ENCODE measurements around the gene ANKS1B.

Gene ANKS1B

DNA sequence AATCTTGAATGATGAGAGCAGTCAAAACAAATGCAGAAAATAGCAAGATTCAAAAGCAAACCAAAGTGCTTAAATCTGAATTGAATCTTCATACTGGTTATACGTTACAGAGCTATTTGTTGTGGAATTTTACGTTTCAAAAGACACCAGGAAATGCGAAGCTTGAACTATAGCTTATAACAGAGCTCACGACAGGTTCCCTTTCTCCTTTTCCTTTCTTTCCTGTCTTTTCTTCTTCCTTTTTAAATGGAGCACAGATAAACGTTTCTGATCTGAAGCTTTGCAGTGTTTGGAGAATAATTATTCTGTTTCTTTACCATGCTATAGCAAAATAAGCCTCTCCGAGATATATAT is 829.8 kb downstream of the ANKS1B start:
- no peak for TF ChIP-seq CTCF (IDR thresholded peaks at IDR 0.05; ENCODE audit: control insufficient read depth, extremely low read depth, insufficient read depth)
- no peak overlapping the region for H3K4me3 ChIP-seq (ENCODE audit: low read depth, low read length)
- no peak for DNase-seq (ENCODE audit: low read depth)

DNA sequence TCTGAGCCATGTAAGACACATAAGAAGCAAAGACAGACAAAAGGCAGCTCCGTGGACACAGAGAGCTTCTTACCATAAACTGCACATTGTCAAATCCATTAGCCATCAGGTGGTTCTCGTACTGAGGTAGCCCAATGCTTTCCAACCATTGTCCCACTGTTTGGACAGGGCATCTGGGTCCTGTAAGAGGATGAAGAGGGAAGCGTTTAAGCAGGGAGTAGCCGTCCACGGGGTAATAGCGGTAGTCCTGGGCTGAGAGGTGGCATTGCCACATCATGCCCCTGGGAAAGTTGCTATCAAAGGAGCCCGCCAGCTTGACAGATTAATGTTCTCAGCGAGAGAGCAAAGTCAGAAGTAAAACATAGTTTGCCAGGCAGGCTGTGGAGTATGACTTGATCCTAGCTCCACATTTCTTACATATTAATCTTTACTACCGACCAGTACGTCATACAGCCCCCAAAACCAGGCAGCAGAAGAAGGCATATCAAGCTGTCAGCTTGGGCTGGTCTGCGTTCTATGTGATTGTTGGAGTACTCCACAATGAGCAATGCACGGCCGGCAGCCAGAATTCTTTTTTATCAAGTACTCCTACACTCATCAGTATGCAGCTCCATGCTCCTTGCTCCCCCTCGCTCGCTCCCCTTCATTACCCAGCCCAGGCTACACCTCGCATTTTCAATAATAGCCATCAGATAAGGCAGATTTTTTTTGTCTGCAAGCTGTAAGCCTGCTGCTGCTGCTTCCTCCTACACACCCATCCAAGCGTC is 830.3 kb downstream of the ANKS1B start:
- TF ChIP-seq CTCF (IDR thresholded peaks at IDR 0.05; ENCODE audit: control insufficient read depth, extremely low read depth, insufficient read depth), result no peak
- DNase-seq (ENCODE audit: low read depth), result no peak

GRCh38 chr12:99153293-99153692 is 831.4 kb downstream of the ANKS1B start:
- H3K4me3 ChIP-seq (ENCODE audit: low read depth, low read length), result no peak overlapping the region
- no peak for DNase-seq (ENCODE audit: low read depth)
- no peak for TF ChIP-seq CTCF (IDR thresholded peaks at IDR 0.05; ENCODE audit: control insufficient read depth, extremely low read depth, insufficient read depth)

More for the DNA sequence above, 830.3 kb downstream of the ANKS1B start:
- no peak overlapping the region for H3K4me3 ChIP-seq (ENCODE audit: low read depth, low read length)

GRCh38 chr12:99152337-99152736 is 832.4 kb downstream of the ANKS1B start:
- TF ChIP-seq CTCF (IDR thresholded peaks at IDR 0.05; ENCODE audit: control insufficient read depth, extremely low read depth, insufficient read depth), result no peak
- H3K4me3 ChIP-seq (ENCODE audit: low read depth, low read length), result no peak overlapping the region
- no peak for DNase-seq (ENCODE audit: low read depth)

GRCh38 chr12:99151744-99152143 is 833.0 kb downstream of the ANKS1B start:
- TF ChIP-seq CTCF (IDR thresholded peaks at IDR 0.05; ENCODE audit: control insufficient read depth, extremely low read depth, insufficient read depth), result no peak
- DNase-seq (ENCODE audit: low read depth), result no peak
- H3K4me3 ChIP-seq (ENCODE audit: low read depth, low read length), result no peak overlapping the region

DNA sequence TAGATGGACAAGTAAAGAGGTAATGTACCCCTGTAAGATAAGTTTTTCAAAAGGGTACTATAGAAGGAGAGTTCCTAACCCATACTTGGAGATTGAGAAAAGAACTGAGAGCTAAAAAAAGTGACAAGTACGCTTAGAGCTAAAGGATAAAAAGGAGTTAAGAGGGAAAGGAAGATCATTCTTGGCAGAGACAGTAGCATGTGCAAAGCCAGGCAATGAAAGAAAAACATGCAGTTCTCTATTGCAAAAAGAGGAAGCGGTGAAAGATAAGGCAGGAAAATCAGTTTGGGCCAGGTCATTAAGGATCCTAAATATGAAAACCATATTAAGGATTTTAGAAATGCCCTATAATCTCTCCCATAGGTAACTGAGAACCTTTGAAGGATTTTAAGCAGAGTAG is 837.6 kb downstream of the ANKS1B start:
- DNase-seq (ENCODE audit: low read depth), result no peak
- TF ChIP-seq CTCF (IDR thresholded peaks at IDR 0.05; ENCODE audit: control insufficient read depth, extremely low read depth, insufficient read depth), result no peak
- no peak overlapping the region for H3K4me3 ChIP-seq (ENCODE audit: low read depth, low read length)

- DNase-seq (ENCODE audit: low read depth), result no peak
- H3K4me3 ChIP-seq (ENCODE audit: low read depth, low read length), result no peak overlapping the region
- no peak for TF ChIP-seq CTCF (IDR thresholded peaks at IDR 0.05; ENCODE audit: control insufficient read depth, extremely low read depth, insufficient read depth)
These were observed 838.0 kb downstream of the ANKS1B start for GRCh38 chr12:99146730-99147129.
